H9 (cell line): Measurements from ENCODE around the gene FBXO2. TPM values are rescaled to one million over a fixed set of nuclear protein-coding genes. Genes with fewer than 3 reads are reported as not detected.

ENCODE experiments used
- DNase-seq: peaks from one replicate; pipeline ENCODE4 v3.0.0-alpha.2; 2017
- H2AFZ ChIP-seq: one replicate; pipeline ENCODE4 v1.6.1; 2013; ENCODE audit warnings: mild to moderate bottlenecking, low read length, control low read depth, moderate library complexity
- H2AK5ac ChIP-seq: 2 replicates; pipeline ENCODE4 v1.6.1; 2013; ENCODE audit warnings: low read length, control low read depth, mixed read lengths; ENCODE audit not compliant: insufficient read length
- H2BK120ac ChIP-seq: one replicate; pipeline ENCODE4 v1.6.1; 2013; ENCODE audit warnings: low read depth, mild to moderate bottlenecking, low read length, control low read depth, inconsistent platforms; ENCODE audit not compliant: poor library complexity, severe bottlenecking
- H2BK12ac ChIP-seq: 2 replicates; pipeline ENCODE4 v1.6.1; 2013; ENCODE audit warnings: low read length, control low read depth, mixed read lengths, low read depth; ENCODE audit not compliant: insufficient read length
- H2BK15ac ChIP-seq: 2 replicates; pipeline ENCODE4 v1.6.1; 2013; ENCODE audit warnings: low read depth, low read length, control low read depth
- H2BK20ac ChIP-seq: one replicate; pipeline ENCODE4 v1.6.1; 2013; ENCODE audit warnings: low read depth, mild to moderate bottlenecking, low read length, control low read depth, inconsistent platforms; ENCODE audit not compliant: poor library complexity, severe bottlenecking
- H2BK5ac ChIP-seq: 2 replicates; pipeline ENCODE4 v1.6.1; 2013; ENCODE audit warnings: low read length, control low read depth, mixed read lengths; ENCODE audit not compliant: insufficient read length
- H3K14ac ChIP-seq: 2 replicates; pipeline ENCODE4 v1.6.1; 2013; ENCODE audit warnings: low read length, control low read depth; ENCODE audit not compliant: insufficient read depth
- H3K18ac ChIP-seq: 2 replicates; pipeline ENCODE4 v1.6.1; 2013; ENCODE audit warnings: low read depth, mild to moderate bottlenecking, mixed read lengths, low read length, control low read depth; ENCODE audit not compliant: insufficient read length
- H3K23ac ChIP-seq: 2 replicates; pipeline ENCODE4 v1.6.1; 2013; ENCODE audit warnings: low read length, control low read depth, mixed read lengths, low read depth; ENCODE audit not compliant: insufficient read length
- H3K23me2 ChIP-seq: 2 replicates; pipeline ENCODE4 v1.6.1; 2013; ENCODE audit warnings: low read depth, mild to moderate bottlenecking, mixed read lengths, low read length, control low read depth; ENCODE audit not compliant: insufficient read length, poor library complexity, severe bottlenecking
- H3K27ac ChIP-seq: 2 replicates; pipeline ENCODE4 v1.5.1; 2013; ENCODE audit warnings: low read length, control low read depth, mixed read lengths, low read depth; ENCODE audit not compliant: insufficient read length
- H3K27me3 ChIP-seq: 2 replicates; pipeline ENCODE4 v1.6.1; 2013; ENCODE audit warnings: low read length, control low read depth, inconsistent platforms; ENCODE audit not compliant: insufficient read depth
- H3K4ac ChIP-seq: 2 replicates; pipeline ENCODE4 v1.6.1; 2013; ENCODE audit warnings: low read depth, mild to moderate bottlenecking, control low read depth, inconsistent platforms, low read length, moderate library complexity
- H3K4me1 ChIP-seq: 2 replicates; pipeline ENCODE4 v1.6.1; 2013; ENCODE audit warnings: low read length, control low read depth, inconsistent platforms; ENCODE audit not compliant: insufficient read depth
- H3K4me2 ChIP-seq: 2 replicates; pipeline ENCODE4 v1.6.1; 2013; ENCODE audit warnings: low read length, control low read depth, mixed read lengths; ENCODE audit not compliant: insufficient read length, insufficient read depth
- H3K56ac ChIP-seq: 2 replicates; pipeline ENCODE4 v1.6.1; 2013; ENCODE audit warnings: low read depth, mild to moderate bottlenecking, mixed read lengths, low read length, control low read depth; ENCODE audit not compliant: insufficient read length
- H3K79me1 ChIP-seq: 2 replicates; pipeline ENCODE4 v1.6.1; 2013; ENCODE audit warnings: low read depth, mild to moderate bottlenecking, moderate library complexity, low read length, control low read depth, inconsistent platforms; ENCODE audit not compliant: insufficient read depth, poor library complexity, severe bottlenecking
- H3K79me2 ChIP-seq: 2 replicates; pipeline ENCODE4 v1.6.1; 2013; ENCODE audit warnings: low read length, control low read depth, inconsistent platforms; ENCODE audit not compliant: insufficient read depth
- H3K9ac ChIP-seq: 2 replicates; pipeline ENCODE4 v1.6.1; 2013; ENCODE audit warnings: low read length, control low read depth, mixed read lengths; ENCODE audit not compliant: insufficient read length; ENCODE audit errors: extremely low read depth
- H3K9me3 ChIP-seq: one replicate; pipeline ENCODE4 v1.6.1; 2013; ENCODE audit warnings: low read depth, low read length, inconsistent platforms; ENCODE audit not compliant: control insufficient read depth
- H3T11ph ChIP-seq: one replicate; pipeline ENCODE4 v1.6.1; 2013; ENCODE audit warnings: mild to moderate bottlenecking, low read length, control low read depth, inconsistent platforms
- H4K20me1 ChIP-seq: one replicate; pipeline ENCODE4 v1.6.1; 2013; ENCODE audit not compliant: control insufficient read depth, insufficient read length, insufficient read depth
- H4K5ac ChIP-seq: 2 replicates; pipeline ENCODE4 v1.6.1; 2013; ENCODE audit warnings: low read depth, mild to moderate bottlenecking, mixed read lengths, low read length, control low read depth; ENCODE audit not compliant: insufficient read length
- H4K8ac ChIP-seq: replicated peaks from 2 replicates; pipeline ENCODE4 v1.6.1; 2013; ENCODE audit warnings: low read length, control low read depth, mixed read lengths, low read depth; ENCODE audit not compliant: insufficient read length
- H4K91ac ChIP-seq: 2 replicates; pipeline ENCODE4 v1.6.1; 2013; ENCODE audit warnings: low read depth, mild to moderate bottlenecking, moderate library complexity, mixed read lengths, low read length, control low read depth; ENCODE audit not compliant: insufficient read length
- H3K27ac Mint-ChIP-seq, 3 experiments: 2 replicates in 2 of 3; 3 replicates in 1 of 3; pipeline ENCODE4 v1.8.0; 2020 to 2021; ENCODE audit warnings: mixed read lengths in 3 of 3, mild to moderate bottlenecking in 1 of 3, moderate library complexity in 1 of 3
- H3K27me3 Mint-ChIP-seq: 2 replicates; pipeline ENCODE4 v1.8.0; 2021; ENCODE audit warnings: low read depth, mild to moderate bottlenecking, moderate library complexity, mixed read lengths
- H3K36me3 Mint-ChIP-seq, 3 experiments: 2 replicates in 2 of 3; 3 replicates in 1 of 3; pipeline ENCODE4 v1.8.0; 2020 to 2021; ENCODE audit warnings: low read depth in 3 of 3, mixed read lengths in 3 of 3; ENCODE audit not compliant: insufficient read depth in 1 of 3
- H3K4me1 Mint-ChIP-seq, 2 experiments: 2 replicates each; pipeline ENCODE4 v1.8.0; 2020; ENCODE audit warnings: mixed read lengths in 2 of 2
- H3K4me3 Mint-ChIP-seq, 2 experiments: 2 replicates in 1 of 2; 3 replicates in 1 of 2; pipeline ENCODE4 v1.8.0; 2020 to 2021; ENCODE audit warnings: mild to moderate bottlenecking in 2 of 2, mixed read lengths in 2 of 2, moderate library complexity in 1 of 2
- H3K9me3 Mint-ChIP-seq, 2 experiments: 2 replicates in 1 of 2; 3 replicates in 1 of 2; pipeline ENCODE4 v1.8.0; 2020; ENCODE audit warnings: mild to moderate bottlenecking in 2 of 2, mixed read lengths in 2 of 2, moderate library complexity in 1 of 2
- WGBS: extraction: QIAGEN DNeasy Blood & Tissue Kit; methylation state at CpG from one replicate; pipeline ENCODE4 v1.1.7; 2013; ENCODE audit warnings: missing lambda C conversion rate, low lambda C conversion rate, mixed read lengths; ENCODE audit not compliant: insufficient read length; ENCODE audit errors: extremely low coverage; 5-methylcytosine and 5-hydroxymethylcytosine counted together
- total RNA-seq: library from RNA; stranded (reverse); gene quantifications from 2 replicates; pipeline ENCODE4 v1.2.1, GENCODE V29; 2021
- TF ChIP-seq, protein P1 (sequence below): fragments of 200-600 bp; sonication (generic); conservative IDR thresholded peaks from 3 replicates; pipeline ENCODE4 v1.8.0; 2021; ENCODE audit warnings: antibody characterized with exemption, mild to moderate bottlenecking

Gene FBXO2
- total RNA-seq, 1 experiment from 2014 or later: 28.9 TPM

DNA sequence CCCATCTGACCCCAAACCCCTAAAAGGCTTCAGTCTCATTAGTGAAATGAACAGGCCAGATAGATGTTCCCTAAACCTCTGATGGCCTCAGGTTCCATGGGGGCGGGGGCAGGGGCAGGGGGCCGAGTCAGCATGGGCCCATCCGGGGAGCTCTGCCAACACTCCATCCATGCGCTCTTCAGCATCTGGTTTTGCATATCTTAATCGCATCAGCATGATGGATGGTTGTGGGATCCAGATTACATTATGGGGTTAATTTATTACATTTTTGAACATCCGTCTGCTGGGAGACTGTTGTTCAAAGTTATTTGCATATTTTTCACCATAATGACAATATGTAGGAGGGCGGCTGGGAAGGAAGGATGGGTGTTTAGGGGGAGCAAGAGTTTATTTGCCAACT is 29.8 kb upstream of the FBXO2 start:
- no peak overlapping the region for H4K8ac ChIP-seq
- peaks cover 26% of the 10 kb centered on the region; the same call in 1 of the 2 replicates for H3K79me2 ChIP-seq
- H3K27ac ChIP-seq: no peak overlapping the region
- no peak overlapping the region for H3K14ac ChIP-seq
- peaks cover 61 to 75% of the 10 kb centered on the region in 2 experiments for H3K4me1 Mint-ChIP-seq
- no peak overlapping the region for H2BK12ac ChIP-seq
- H3K4me2 ChIP-seq: peak overlapping the region; percentile 13
- no peak overlapping the region for H3K23ac ChIP-seq
- no peak overlapping the region for H2BK15ac ChIP-seq
- no peaks in the 10 kb centered on the region for H3K9me3 Mint-ChIP-seq
- no peaks in the 10 kb centered on the region for H4K20me1 ChIP-seq
- H2BK120ac ChIP-seq: no peak overlapping the region
- H3K36me3 Mint-ChIP-seq: peaks cover 11 to 32% (median 27%) of the 10 kb centered on the region in 3 experiments; a peak in 6 of 7 replicates
- H3K23me2 ChIP-seq: no peaks in the 10 kb centered on the region
- no peak overlapping the region for H3K4ac ChIP-seq
- H3T11ph ChIP-seq: no peak overlapping the region
- peak overlapping the region in 1 of 2 experiments; percentile 58; a peak in 1 of 5 replicates for H3K4me3 Mint-ChIP-seq
- no peak overlapping the region for H3K56ac ChIP-seq
- no peak overlapping the region for H2AFZ ChIP-seq
- peak overlapping the region; percentile 55 for H2AK5ac ChIP-seq
- no peaks in the 10 kb centered on the region for H3K79me1 ChIP-seq
- no peak overlapping the region for H2BK5ac ChIP-seq
- no peak overlapping the region for H3K18ac ChIP-seq
- no peak overlapping the region for H3K9ac ChIP-seq
- no peak overlapping the region for H4K91ac ChIP-seq
- H3K27me3 Mint-ChIP-seq: no peaks in the 10 kb centered on the region
- TF ChIP-seq, protein P1, sequence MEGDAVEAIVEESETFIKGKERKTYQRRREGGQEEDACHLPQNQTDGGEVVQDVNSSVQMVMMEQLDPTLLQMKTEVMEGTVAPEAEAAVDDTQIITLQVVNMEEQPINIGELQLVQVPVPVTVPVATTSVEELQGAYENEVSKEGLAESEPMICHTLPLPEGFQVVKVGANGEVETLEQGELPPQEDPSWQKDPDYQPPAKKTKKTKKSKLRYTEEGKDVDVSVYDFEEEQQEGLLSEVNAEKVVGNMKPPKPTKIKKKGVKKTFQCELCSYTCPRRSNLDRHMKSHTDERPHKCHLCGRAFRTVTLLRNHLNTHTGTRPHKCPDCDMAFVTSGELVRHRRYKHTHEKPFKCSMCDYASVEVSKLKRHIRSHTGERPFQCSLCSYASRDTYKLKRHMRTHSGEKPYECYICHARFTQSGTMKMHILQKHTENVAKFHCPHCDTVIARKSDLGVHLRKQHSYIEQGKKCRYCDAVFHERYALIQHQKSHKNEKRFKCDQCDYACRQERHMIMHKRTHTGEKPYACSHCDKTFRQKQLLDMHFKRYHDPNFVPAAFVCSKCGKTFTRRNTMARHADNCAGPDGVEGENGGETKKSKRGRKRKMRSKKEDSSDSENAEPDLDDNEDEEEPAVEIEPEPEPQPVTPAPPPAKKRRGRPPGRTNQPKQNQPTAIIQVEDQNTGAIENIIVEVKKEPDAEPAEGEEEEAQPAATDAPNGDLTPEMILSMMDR: no peak
- no peaks in the 10 kb centered on the region for H3K9me3 ChIP-seq
- no CpG with 5 or more reads among the region's 7 CpGs for whole genome bisulfite sequencing
- DNase-seq: no peak
- no peaks in the 10 kb centered on the region for H3K27me3 ChIP-seq
- peak overlapping the region; percentile 77 to 100 (median 94) for H3K27ac Mint-ChIP-seq
- H4K5ac ChIP-seq: no peak overlapping the region
- H3K4me1 ChIP-seq: peaks cover 24% of the 10 kb centered on the region; the same call in 1 of the 2 replicates
- no peak overlapping the region for H2BK20ac ChIP-seq
